ENCODE measurements around the gene LDLRAD4.
"Not testable (repeated sequence)": the region's sequence is repeated elsewhere in the genome, so short reads cannot be mapped to it uniquely, and the experiment has no call there.

The LDLRAD4 gene

DNA sequence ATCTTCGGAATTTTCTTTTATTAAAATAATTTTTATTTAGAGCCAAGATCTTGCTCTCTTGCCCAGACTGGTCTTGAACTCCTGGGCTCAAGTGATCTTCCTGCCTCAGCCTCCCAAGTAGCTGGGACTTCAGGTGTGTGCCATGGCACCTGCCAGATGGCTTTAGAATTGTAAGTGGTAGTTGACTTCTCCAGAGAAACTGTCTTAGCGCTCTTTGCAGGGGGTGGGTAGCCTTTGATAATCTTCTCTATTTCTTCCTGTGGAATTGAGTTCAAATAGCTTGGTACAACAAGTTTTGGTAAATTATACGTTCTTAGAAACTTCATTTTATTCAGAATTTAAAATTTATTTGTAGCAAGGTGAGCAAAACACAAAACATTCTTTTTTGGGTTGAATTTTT lies 113.3 kb downstream of the LDLRAD4 start:
- Histone ChIP-seq H3K9me3 (ENCODE audit: control insufficient read depth, insufficient read depth, low read depth, low read length) (peaks cover 7% of the 10 kb centered on the region), H3K36me3 (ENCODE audit: control insufficient read depth, insufficient read depth, low read length) (no peaks in the 10 kb centered on the region), H3K27ac (ENCODE audit: low read depth, low read length) (no peak overlapping the region), H3K9ac (ENCODE audit: low read length) (no peak overlapping the region), H3K4me1 (ENCODE audit: control insufficient read depth, insufficient read depth, low read length) (no peaks in the 10 kb centered on the region), H3K27me3 (ENCODE audit: control insufficient read depth, insufficient read depth, low read length) (no peaks in the 10 kb centered on the region), H3K4me3 (ENCODE audit: low read depth, low read length) (no peak overlapping the region)

DNA sequence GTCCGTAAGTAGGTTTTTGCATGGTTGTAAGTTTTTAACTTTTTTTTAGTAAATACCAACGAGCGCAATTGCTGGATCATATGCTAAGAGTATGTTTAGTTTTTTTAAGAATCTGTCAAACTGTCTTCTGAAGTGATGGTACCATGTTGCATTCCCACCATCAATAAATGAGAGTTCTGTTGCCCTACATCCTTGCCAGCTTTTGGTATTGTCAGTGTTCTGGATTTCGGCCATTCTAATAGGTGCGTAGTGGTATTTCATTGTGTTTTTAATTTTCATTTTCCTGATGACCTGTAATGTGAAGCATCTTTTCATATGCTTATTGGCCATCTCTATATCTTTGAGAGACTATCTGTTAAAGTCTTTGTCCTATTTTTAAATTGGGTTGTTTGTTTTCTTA lies 114.3 kb downstream of the LDLRAD4 start:
- Histone ChIP-seq H3K9ac (ENCODE audit: low read length) (no peak overlapping the region), H3K4me1 (ENCODE audit: control insufficient read depth, insufficient read depth, low read length) (no peaks in the 10 kb centered on the region), H3K27ac (ENCODE audit: low read depth, low read length) (no peak overlapping the region), H3K4me3 (ENCODE audit: low read depth, low read length) (no peak overlapping the region), H3K36me3 (ENCODE audit: control insufficient read depth, insufficient read depth, low read length) (no peaks in the 10 kb centered on the region), H3K27me3 (ENCODE audit: control insufficient read depth, insufficient read depth, low read length) (no peaks in the 10 kb centered on the region), H3K9me3 (ENCODE audit: control insufficient read depth, insufficient read depth, low read depth, low read length) (peaks cover 5% of the 10 kb centered on the region)

DNA sequence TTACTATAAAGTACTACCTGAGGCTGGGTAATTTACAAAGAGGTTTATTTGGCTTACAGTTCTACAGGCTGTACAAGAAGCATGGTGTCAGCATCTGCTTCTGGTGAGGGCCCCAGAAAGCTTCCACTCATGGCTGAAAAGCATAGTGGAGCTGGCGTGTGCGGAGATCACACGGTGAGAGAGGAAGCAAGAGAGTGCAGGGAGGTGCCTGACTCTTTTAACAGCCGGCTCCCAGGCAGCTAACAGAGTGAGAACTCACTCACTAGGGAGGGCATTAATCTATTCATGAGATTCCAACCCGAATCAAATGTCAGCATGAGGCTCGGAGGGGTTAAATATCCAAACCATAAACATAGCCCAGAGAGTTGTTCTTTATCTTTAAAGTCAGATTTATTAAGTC lies 117.3 kb downstream of the LDLRAD4 start:
- no peaks in the 10 kb centered on the region for H3K27me3 ChIP-seq (ENCODE audit: control insufficient read depth, insufficient read depth, low read length)
- no peak overlapping the region for H3K27ac ChIP-seq (ENCODE audit: low read depth, low read length)
- no peaks in the 10 kb centered on the region for H3K9me3 ChIP-seq (ENCODE audit: control insufficient read depth, insufficient read depth, low read depth, low read length)
- H3K9ac ChIP-seq (ENCODE audit: low read length), result no peak overlapping the region
- H3K36me3 ChIP-seq (ENCODE audit: control insufficient read depth, insufficient read depth, low read length), result no peaks in the 10 kb centered on the region
- H3K4me3 ChIP-seq (ENCODE audit: low read depth, low read length), result no peak overlapping the region
- no peaks in the 10 kb centered on the region for H3K4me1 ChIP-seq (ENCODE audit: control insufficient read depth, insufficient read depth, low read length)

- no peaks in the 10 kb centered on the region for H3K4me1 ChIP-seq (ENCODE audit: control insufficient read depth, insufficient read depth, low read length)
- H3K27me3 ChIP-seq (ENCODE audit: control insufficient read depth, insufficient read depth, low read length), result no peaks in the 10 kb centered on the region
- H3K9me3 ChIP-seq (ENCODE audit: control insufficient read depth, insufficient read depth, low read depth, low read length), result peaks cover 4% of the 10 kb centered on the region; the same call in 1 of the 2 replicates
- no peak overlapping the region for H3K27ac ChIP-seq (ENCODE audit: low read depth, low read length)
- H3K9ac ChIP-seq (ENCODE audit: low read length), result no peak overlapping the region
- H3K36me3 ChIP-seq (ENCODE audit: control insufficient read depth, insufficient read depth, low read length), result no peaks in the 10 kb centered on the region
- H3K4me3 ChIP-seq (ENCODE audit: low read depth, low read length), result no peak overlapping the region
Measured at GRCh38 chr18:13336841-13337240, 118.3 kb downstream of the LDLRAD4 start.

- no peaks in the 10 kb centered on the region for H3K36me3 ChIP-seq (ENCODE audit: control insufficient read depth, insufficient read depth, low read length)
Measured at GRCh38 chr18:13337369-13337768, 118.8 kb downstream of the LDLRAD4 start.

GRCh38 chr18:13338318-13338717 lies 119.8 kb downstream of the LDLRAD4 start:
- no peak overlapping the region for H3K4me3 ChIP-seq (ENCODE audit: low read depth, low read length)
- peaks cover 4% of the 10 kb centered on the region; the same call in 1 of the 2 replicates for H3K9me3 ChIP-seq (ENCODE audit: control insufficient read depth, insufficient read depth, low read depth, low read length)
- no peaks in the 10 kb centered on the region for H3K36me3 ChIP-seq (ENCODE audit: control insufficient read depth, insufficient read depth, low read length)
- H3K27ac ChIP-seq (ENCODE audit: low read depth, low read length), result no peak overlapping the region
- no peaks in the 10 kb centered on the region for H3K4me1 ChIP-seq (ENCODE audit: control insufficient read depth, insufficient read depth, low read length)
- no peaks in the 10 kb centered on the region for H3K27me3 ChIP-seq (ENCODE audit: control insufficient read depth, insufficient read depth, low read length)
- H3K9ac ChIP-seq (ENCODE audit: low read length), result no peak overlapping the region

More at GRCh38 chr18:13337369-13337768, 118.8 kb downstream of the LDLRAD4 start:
- Histone ChIP-seq H3K4me1 (ENCODE audit: control insufficient read depth, insufficient read depth, low read length) (no peaks in the 10 kb centered on the region), H3K27me3 (ENCODE audit: control insufficient read depth, insufficient read depth, low read length) (no peaks in the 10 kb centered on the region), H3K9me3 (ENCODE audit: control insufficient read depth, insufficient read depth, low read depth, low read length) (peaks cover 4% of the 10 kb centered on the region; the same call in 1 of the 2 replicates), H3K4me3 (ENCODE audit: low read depth, low read length) (no peak overlapping the region), H3K9ac (ENCODE audit: low read length) (no peak overlapping the region), H3K27ac (ENCODE audit: low read depth, low read length) (no peak overlapping the region)

DNA sequence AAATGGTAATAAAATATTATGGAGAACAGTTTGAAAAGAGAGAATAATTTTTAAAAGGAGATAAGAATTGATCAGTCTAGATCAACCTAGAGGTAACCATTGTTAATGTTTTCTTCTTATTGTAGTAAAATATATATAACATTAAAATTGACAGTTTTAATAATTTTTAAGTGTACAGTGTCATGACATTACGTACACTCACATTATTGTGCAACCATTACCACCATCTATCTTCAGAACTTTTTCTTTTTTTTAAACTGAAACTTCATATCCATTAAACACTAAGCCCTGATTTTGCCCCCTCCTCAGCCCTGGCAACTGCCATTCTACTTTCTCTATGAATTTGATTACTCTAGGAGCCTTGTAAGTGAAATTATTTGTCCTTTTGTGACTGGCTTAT lies 121.1 kb downstream of the LDLRAD4 start:
- Histone ChIP-seq H3K36me3 (ENCODE audit: control insufficient read depth, insufficient read depth, low read length) (no peaks in the 10 kb centered on the region), H3K4me1 (ENCODE audit: control insufficient read depth, insufficient read depth, low read length) (no peaks in the 10 kb centered on the region), H3K4me3 (ENCODE audit: low read depth, low read length) (no peak overlapping the region), H3K27me3 (ENCODE audit: control insufficient read depth, insufficient read depth, low read length) (no peaks in the 10 kb centered on the region), H3K27ac (ENCODE audit: low read depth, low read length) (no peak overlapping the region), H3K9me3 (ENCODE audit: control insufficient read depth, insufficient read depth, low read depth, low read length) (peaks cover 4% of the 10 kb centered on the region; the same call in 1 of the 2 replicates), H3K9ac (ENCODE audit: low read length) (no peak overlapping the region)

DNA sequence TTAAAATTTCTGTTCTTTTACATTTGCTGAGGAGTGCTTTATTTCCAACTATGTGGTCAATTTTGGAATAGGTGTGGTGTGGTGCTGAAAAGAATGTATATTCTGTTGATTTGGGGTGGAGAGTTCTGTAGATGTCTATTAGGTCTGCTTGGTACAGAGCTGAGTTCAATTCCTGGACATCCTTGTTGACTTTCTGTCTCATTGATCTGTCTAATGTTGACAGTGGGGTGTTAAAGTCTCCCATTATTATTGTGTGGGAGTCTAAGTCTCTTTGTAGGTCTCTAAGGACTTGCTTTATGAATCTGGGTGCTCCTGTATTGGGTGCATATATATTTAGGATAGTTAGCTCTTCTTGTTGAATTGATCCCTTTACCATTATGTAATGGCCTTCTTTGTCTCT lies 127.9 kb downstream of the LDLRAD4 start:
- H3K27me3 ChIP-seq (ENCODE audit: control insufficient read depth, insufficient read depth, low read length); H3K4me1 ChIP-seq (ENCODE audit: control insufficient read depth, insufficient read depth, low read length); H3K9ac ChIP-seq (ENCODE audit: low read length); H3K36me3 ChIP-seq (ENCODE audit: control insufficient read depth, insufficient read depth, low read length); H3K4me3 ChIP-seq (ENCODE audit: low read depth, low read length); H3K27ac ChIP-seq (ENCODE audit: low read depth, low read length): not testable (repeated sequence)
- peaks cover 21% of the 10 kb centered on the region for H3K9me3 ChIP-seq (ENCODE audit: control insufficient read depth, insufficient read depth, low read depth, low read length)

GRCh38 chr18:13353084-13353823 lies 134.7 kb downstream of the LDLRAD4 start:
- Histone ChIP-seq H3K27ac (ENCODE audit: low read depth, low read length) (no peak overlapping the region), H3K9me3 (ENCODE audit: control insufficient read depth, insufficient read depth, low read depth, low read length) (peaks cover 14% of the 10 kb centered on the region), H3K36me3 (ENCODE audit: control insufficient read depth, insufficient read depth, low read length) (no peaks in the 10 kb centered on the region), H3K4me1 (ENCODE audit: control insufficient read depth, insufficient read depth, low read length) (no peaks in the 10 kb centered on the region), H3K9ac (ENCODE audit: low read length) (no peak overlapping the region), H3K4me3 (ENCODE audit: low read depth, low read length) (no peak overlapping the region), H3K27me3 (ENCODE audit: control insufficient read depth, insufficient read depth, low read length) (no peaks in the 10 kb centered on the region)

- H3K9ac ChIP-seq (ENCODE audit: low read length), result no peak overlapping the region
- no peaks in the 10 kb centered on the region for H3K36me3 ChIP-seq (ENCODE audit: control insufficient read depth, insufficient read depth, low read length)
- H3K9me3 ChIP-seq (ENCODE audit: control insufficient read depth, insufficient read depth, low read depth, low read length), result peaks cover 5% of the 10 kb centered on the region
- no peak overlapping the region for H3K27ac ChIP-seq (ENCODE audit: low read depth, low read length)
- no peaks in the 10 kb centered on the region for H3K27me3 ChIP-seq (ENCODE audit: control insufficient read depth, insufficient read depth, low read length)
- no peak overlapping the region for H3K4me3 ChIP-seq (ENCODE audit: low read depth, low read length)
- no peaks in the 10 kb centered on the region for H3K4me1 ChIP-seq (ENCODE audit: control insufficient read depth, insufficient read depth, low read length)
Measured at GRCh38 chr18:13354402-13354801, 135.8 kb downstream of the LDLRAD4 start.

DNA sequence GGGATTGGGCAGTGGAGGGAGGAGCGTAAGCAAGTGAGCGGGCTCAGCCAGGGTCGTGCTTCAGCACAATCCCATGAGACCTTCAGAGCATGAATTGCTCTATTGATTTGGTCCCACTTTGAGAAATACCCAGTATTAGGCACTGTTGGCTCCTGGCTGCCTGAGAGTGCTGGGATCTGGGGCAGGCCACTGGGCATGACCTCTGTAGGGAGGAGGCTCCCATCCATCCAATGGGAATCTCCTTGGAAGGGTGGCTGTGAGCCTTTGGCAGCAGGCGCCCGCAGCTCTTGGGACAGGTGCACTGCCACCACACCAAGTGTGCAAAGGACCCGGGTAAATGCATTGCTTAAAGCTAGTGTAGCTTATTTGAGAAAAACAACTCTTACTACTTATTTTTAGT lies 137.5 kb downstream of the LDLRAD4 start:
- Histone ChIP-seq H3K9ac (ENCODE audit: low read length) (no peak overlapping the region), H3K9me3 (ENCODE audit: control insufficient read depth, insufficient read depth, low read depth, low read length) (no peaks in the 10 kb centered on the region), H3K27me3 (ENCODE audit: control insufficient read depth, insufficient read depth, low read length) (no peaks in the 10 kb centered on the region), H3K4me3 (ENCODE audit: low read depth, low read length) (no peak overlapping the region), H3K27ac (ENCODE audit: low read depth, low read length) (no peak overlapping the region), H3K36me3 (ENCODE audit: control insufficient read depth, insufficient read depth, low read length) (no peaks in the 10 kb centered on the region), H3K4me1 (ENCODE audit: control insufficient read depth, insufficient read depth, low read length) (no peaks in the 10 kb centered on the region)

All from HUES6 (cell line).